CD4-positive, CD25-positive, alpha-beta regulatory T cell (primary cell): ENCODE data around the gene POU3F3. TPM values are rescaled to one million over a fixed set of nuclear protein-coding genes. Genes with fewer than 3 reads are reported as not detected.

Experiments
- ATAC-seq, 2 donors: fragments of 150-1000 bp; cut with Tn5 transposase; one replicate each; pipeline ENCODE4 v1.10.0; 2021; ENCODE audit warnings: low read depth in 2 of 2, moderate number of reproducible peaks in 2 of 2, moderate library complexity in 1 of 2
- DNase-seq, 3 donors: peaks; one replicate each; pipeline versions ENCODE4 v3.0.0 to v3.0.0-alpha.2; 2012 to 2022; ENCODE audit warnings: mixed read lengths in 1 of 3
- H3K27ac ChIP-seq: one replicate; pipeline ENCODE4 v1.7.0; 2013; ENCODE audit warnings: mild to moderate bottlenecking, low read length; ENCODE audit not compliant: insufficient read depth, poor library complexity, severe bottlenecking
- H3K27me3 ChIP-seq: one replicate; pipeline ENCODE4 v1.7.0; 2013; ENCODE audit warnings: low read length; ENCODE audit not compliant: control insufficient read depth, insufficient read depth
- H3K36me3 ChIP-seq: one replicate; pipeline ENCODE4 v1.7.0; 2013; ENCODE audit warnings: mild to moderate bottlenecking, low read length, moderate library complexity; ENCODE audit not compliant: control insufficient read depth, insufficient read depth
- H3K4me1 ChIP-seq: 2 replicates; pipeline ENCODE4 v1.7.0; 2013; ENCODE audit warnings: mild to moderate bottlenecking, low read length; ENCODE audit not compliant: insufficient read depth, control insufficient read depth, poor library complexity, severe bottlenecking
- H3K4me3 ChIP-seq: one replicate; pipeline ENCODE4 v1.7.0; 2013; ENCODE audit warnings: low read depth, mild to moderate bottlenecking, low read length, moderate library complexity
- H3K9me3 ChIP-seq, 2 experiments: 1 replicate in 1 of 2; 2 replicates in 1 of 2; pipeline ENCODE4 v1.7.0; 2013; ENCODE audit warnings: low read length in 2 of 2, mild to moderate bottlenecking in 1 of 2, moderate library complexity in 1 of 2; ENCODE audit not compliant: control insufficient read depth in 2 of 2
- H3K27ac Mint-ChIP-seq, 3 donors: one replicate each; pipeline ENCODE4 v1.8.0; 2020 to 2022; ENCODE audit warnings: mild to moderate bottlenecking in 3 of 3, mixed read lengths in 3 of 3, moderate library complexity in 2 of 3
- H3K27me3 Mint-ChIP-seq: one replicate; pipeline ENCODE4 v1.8.0; 2022; ENCODE audit warnings: mild to moderate bottlenecking, mixed read lengths
- H3K36me3 Mint-ChIP-seq: one replicate; pipeline ENCODE4 v1.8.0; 2020; ENCODE audit warnings: mixed read lengths
- H3K4me1 Mint-ChIP-seq, 4 donors: one replicate each; pipeline ENCODE4 v1.8.0; 2020 to 2022; ENCODE audit warnings: mixed read lengths in 4 of 4, mild to moderate bottlenecking in 1 of 4
- H3K4me3 Mint-ChIP-seq, 4 donors: one replicate each; pipeline ENCODE4 v1.8.0; 2020 to 2022; ENCODE audit warnings: mild to moderate bottlenecking in 4 of 4, mixed read lengths in 4 of 4, moderate library complexity in 3 of 4
- H3K9me3 Mint-ChIP-seq, 7 donors: one replicate each; pipeline ENCODE4 v1.8.0; 2020 to 2022; ENCODE audit warnings: mixed read lengths in 7 of 7, mild to moderate bottlenecking in 3 of 7, moderate library complexity in 2 of 7
- polyA plus RNA-seq, 4 donors: library from polyadenylated mRNA; unstranded; fragments of 300-500 nt; fragmentation: Illumina TruSeq; gene quantifications; one replicate each; pipeline ENCODE4 v1.2.3, GENCODE V29; 2021
- total RNA-seq: library from RNA; stranded (reverse); gene quantifications from one replicate; pipeline ENCODE4 v1.2.3, GENCODE V29; 2022

Gene POU3F3
- total and polyA plus RNA-seq, 5 donors from 2014 or later = not detected

DNA sequence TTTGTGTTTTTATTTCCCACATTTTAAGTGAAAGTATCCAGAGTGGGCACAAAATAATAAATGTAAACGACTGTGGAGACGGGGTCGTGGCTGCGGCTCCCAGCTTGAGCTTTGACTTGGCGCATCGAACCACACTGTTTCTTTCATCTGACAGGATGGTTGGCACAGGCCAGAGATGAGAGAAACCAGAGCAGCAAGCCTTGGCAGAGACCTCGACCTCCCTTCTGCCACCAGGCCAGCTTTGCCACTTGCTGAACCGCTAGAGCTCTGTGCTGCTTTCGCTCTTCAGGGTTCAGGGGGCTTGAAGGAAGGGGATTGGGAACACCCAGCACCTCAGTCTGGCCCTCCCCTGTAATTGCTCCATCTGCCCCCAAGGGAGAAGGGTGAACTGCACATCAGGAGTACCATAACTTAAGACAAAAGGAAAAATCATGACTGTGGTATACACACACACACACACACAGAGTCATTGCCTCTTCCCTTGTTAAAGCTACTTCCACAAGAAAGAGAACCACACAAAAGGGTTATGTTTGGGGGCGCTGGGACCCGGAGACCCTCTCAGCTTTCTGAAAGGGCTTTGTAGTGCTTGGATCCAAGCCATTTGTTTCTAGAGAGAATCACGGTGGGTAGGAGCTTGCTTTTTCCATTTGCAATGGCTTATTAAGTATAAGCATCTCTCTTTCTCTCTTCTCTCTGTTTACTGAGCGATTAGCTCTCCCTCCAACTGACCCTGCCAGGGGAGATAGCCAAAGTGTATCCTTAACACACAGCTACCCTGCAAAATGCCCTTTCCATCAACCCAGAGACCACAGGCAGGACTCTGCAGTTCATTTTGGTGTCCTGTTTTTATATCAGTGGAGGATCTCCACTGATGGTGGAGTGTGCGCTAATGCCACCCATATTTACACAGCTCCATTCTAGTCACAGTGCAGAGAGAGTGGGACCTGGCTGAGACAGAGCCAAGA is 23.0 kb downstream of the POU3F3 start:
- Histone ChIP-seq H3K27me3 (peaks cover 4% of the 10 kb centered on the region), H3K4me3 (no peak overlapping the region), H3K27ac (no peak overlapping the region), H3K4me1 (peaks cover 8% of the 10 kb centered on the region), H3K36me3 (no peaks in the 10 kb centered on the region), H3K9me3 (no peaks in the 10 kb centered on the region)
- ATAC-seq (no peak), DNase-seq (no peak)
- Mint-ChIP-seq H3K27ac (no peak overlapping the region), H3K4me3 (no peak overlapping the region), H3K9me3 (peaks cover 0 to 1% (median 0%) of the 10 kb centered on the region in 7 donors), H3K36me3 (no peaks in the 10 kb centered on the region), H3K4me1 (peaks cover 0 to 7% (median 5%) of the 10 kb centered on the region in 4 donors), H3K27me3 (peaks cover 40% of the 10 kb centered on the region)

DNA sequence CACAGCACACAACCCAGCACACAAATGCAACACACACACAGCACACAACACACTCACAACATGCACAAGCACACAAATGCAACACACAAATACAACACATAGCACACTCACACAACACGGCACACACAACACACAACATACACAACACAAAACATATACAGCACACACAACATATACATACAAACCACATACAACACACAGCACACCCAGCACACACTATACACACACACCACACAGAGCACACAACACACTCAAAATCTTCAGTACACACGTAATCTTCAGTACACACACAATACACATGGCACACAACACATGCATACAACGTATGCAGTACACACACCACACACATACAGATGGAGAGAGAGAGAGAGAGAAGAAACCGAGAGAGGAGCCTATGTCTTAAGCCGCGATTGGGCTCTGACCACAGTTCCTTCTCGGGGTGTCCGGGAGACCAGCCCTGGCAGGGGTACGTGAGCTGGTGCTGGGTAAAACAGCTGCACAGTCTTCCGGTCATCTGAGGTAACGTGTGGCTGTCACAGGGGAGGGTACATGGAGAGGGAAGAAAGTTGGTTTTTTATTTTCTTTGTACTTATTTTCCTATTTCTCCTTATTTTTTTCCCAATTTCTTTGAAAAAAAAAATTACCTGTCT is 25.1 kb downstream of the POU3F3 start:
- Histone ChIP-seq H3K4me1 (no peaks in the 10 kb centered on the region), H3K27me3 (peaks cover 13% of the 10 kb centered on the region), H3K36me3 (no peaks in the 10 kb centered on the region), H3K9me3 (no peaks in the 10 kb centered on the region), H3K4me3 (no peak overlapping the region), H3K27ac (no peak overlapping the region)
- peaks cover 0 to 7% (median 2%) of the 10 kb centered on the region in 4 donors for H3K4me1 Mint-ChIP-seq
- peaks cover 30% of the 10 kb centered on the region for H3K27me3 Mint-ChIP-seq
- no peak overlapping the region for H3K27ac Mint-ChIP-seq
- no peak overlapping the region for H3K4me3 Mint-ChIP-seq
- peaks cover 0 to 4% (median 0%) of the 10 kb centered on the region in 7 donors for H3K9me3 Mint-ChIP-seq
- DNase-seq (no peak), ATAC-seq (no peak)
- no peaks in the 10 kb centered on the region for H3K36me3 Mint-ChIP-seq

DNA sequence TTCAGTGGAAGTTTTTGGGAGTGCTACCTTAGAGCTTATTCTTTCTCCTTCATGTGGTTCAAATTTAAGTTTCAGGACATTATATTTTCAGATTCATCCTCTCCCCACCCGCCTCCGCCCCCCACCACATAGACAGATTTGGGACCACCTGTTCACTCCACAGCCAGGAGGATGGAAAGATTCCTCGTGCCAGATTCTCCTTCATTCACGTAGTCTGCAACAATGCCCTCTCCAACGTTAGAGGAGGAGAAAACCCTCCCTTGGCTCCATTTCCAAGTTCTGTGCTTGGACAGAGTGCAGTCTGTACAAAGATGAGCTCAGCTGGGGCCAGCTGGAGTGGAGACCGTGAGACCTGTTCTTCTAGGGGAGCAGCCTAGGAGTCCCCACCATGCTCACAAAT is 26.2 kb downstream of the POU3F3 start:
- Mint-ChIP-seq H3K27me3 (peaks cover 19% of the 10 kb centered on the region), H3K4me1 (peaks cover 0 to 2% (median under 1%) of the 10 kb centered on the region in 4 donors), H3K9me3 (peaks cover 0 to 4% (median 0%) of the 10 kb centered on the region in 7 donors), H3K27ac (no peak overlapping the region), H3K4me3 (no peak overlapping the region), H3K36me3 (no peaks in the 10 kb centered on the region)
- H3K9me3 ChIP-seq = no peaks in the 10 kb centered on the region
- no peak overlapping the region for H3K27ac ChIP-seq
- ATAC-seq = no peak
- DNase-seq = no peak
- peaks cover 11% of the 10 kb centered on the region for H3K27me3 ChIP-seq
- no peaks in the 10 kb centered on the region for H3K36me3 ChIP-seq
- H3K4me1 ChIP-seq = no peaks in the 10 kb centered on the region
- no peak overlapping the region for H3K4me3 ChIP-seq

DNA sequence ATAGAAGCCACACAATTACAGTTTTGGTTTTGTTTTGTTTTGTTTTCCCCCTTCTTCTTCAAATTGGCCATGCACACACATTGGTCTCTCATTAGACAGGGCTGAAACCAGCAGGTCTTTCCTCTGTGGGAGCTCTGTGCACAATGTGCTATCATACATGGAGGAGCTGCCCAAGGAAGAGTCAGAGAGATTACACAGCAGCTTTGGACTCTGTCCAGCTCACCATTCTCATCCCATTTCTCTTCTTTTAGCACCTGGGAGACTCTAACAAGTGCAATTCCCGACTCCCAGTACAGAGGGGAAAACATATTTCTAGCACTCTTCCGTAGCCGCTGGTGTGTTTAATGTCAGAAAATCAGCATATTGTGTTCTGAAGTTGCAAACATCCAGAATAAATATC is 29.4 kb downstream of the POU3F3 start:
- ATAC-seq = no peak
- no peaks in the 10 kb centered on the region for H3K36me3 ChIP-seq
- no peaks in the 10 kb centered on the region for H3K9me3 ChIP-seq
- H3K4me1 ChIP-seq = no peaks in the 10 kb centered on the region
- H3K27ac ChIP-seq = no peak overlapping the region
- H3K4me3 ChIP-seq = no peak overlapping the region
- no peaks in the 10 kb centered on the region for H3K36me3 Mint-ChIP-seq
- H3K9me3 Mint-ChIP-seq = peaks cover 0 to 4% (median 0%) of the 10 kb centered on the region in 7 donors
- peaks cover 4% of the 10 kb centered on the region for H3K27me3 Mint-ChIP-seq
- DNase-seq = no peak
- H3K4me1 Mint-ChIP-seq = peaks cover 0 to 4% (median 0%) of the 10 kb centered on the region in 4 donors
- no peak overlapping the region for H3K4me3 Mint-ChIP-seq
- H3K27me3 ChIP-seq = peaks cover 9% of the 10 kb centered on the region
- H3K27ac Mint-ChIP-seq = no peak overlapping the region

DNA sequence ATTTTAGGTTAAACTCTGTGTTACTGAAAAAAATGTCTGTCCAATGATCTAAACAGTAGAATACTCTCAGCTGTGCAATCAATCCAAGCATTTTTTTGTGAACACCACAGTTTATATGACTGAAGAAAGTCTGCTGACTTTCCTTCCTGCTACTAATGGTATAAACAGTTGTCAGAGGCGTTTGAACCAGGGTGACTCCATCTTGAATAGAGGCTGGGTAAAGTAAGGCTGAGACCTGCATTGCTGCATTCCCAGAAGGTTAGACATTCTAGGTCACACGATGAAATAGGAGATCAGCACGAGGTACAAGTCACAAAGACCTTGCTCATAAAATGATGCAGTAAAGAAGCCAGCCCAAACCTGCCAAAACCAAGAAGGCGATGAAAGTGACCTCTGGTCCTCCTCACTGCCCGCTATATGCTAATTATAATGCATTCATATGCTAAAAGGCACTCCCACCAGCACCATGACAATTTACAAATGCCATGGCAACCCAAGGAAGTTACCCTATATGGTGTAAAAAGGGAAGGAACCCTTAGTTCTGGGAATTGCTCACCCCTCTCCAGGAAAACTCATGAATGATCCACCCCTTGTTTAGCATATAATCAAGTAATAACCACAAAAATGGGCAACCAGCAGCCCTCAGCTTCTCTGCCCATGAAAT is 31.3 kb downstream of the POU3F3 start:
- Histone ChIP-seq H3K27ac (no peak overlapping the region), H3K27me3 (peaks cover 9% of the 10 kb centered on the region), H3K9me3 (no peaks in the 10 kb centered on the region), H3K4me3 (no peak overlapping the region), H3K36me3 (no peaks in the 10 kb centered on the region), H3K4me1 (no peaks in the 10 kb centered on the region)
- peaks cover 0 to 10% (median 0%) of the 10 kb centered on the region in 4 donors for H3K4me1 Mint-ChIP-seq
- ATAC-seq (no peak), DNase-seq (no peak)
- peaks cover 4% of the 10 kb centered on the region for H3K27me3 Mint-ChIP-seq
- H3K27ac Mint-ChIP-seq = no peak overlapping the region
- peaks cover 0 to 4% (median 0%) of the 10 kb centered on the region in 7 donors for H3K9me3 Mint-ChIP-seq
- H3K36me3 Mint-ChIP-seq = no peaks in the 10 kb centered on the region
- H3K4me3 Mint-ChIP-seq = no peak overlapping the region

DNA sequence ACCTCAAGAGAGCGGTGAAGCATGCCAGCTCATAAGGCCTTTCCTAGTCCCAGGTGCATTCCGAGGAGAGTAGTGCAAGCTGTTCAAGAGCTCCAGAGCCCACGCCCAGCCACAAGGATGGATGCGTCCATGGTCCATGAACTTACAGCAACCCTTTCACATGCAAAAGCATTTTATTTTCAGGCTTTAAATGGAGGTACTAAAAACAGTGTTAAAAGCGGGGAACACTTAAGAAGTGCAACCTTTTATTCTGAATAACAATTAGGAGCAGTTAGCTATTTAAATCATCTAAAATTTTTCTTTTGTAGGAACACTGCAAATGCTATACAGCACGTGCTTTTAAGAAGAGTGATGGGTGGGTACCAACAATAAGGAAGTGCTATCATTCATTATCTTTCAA is 33.8 kb downstream of the POU3F3 start:
- Mint-ChIP-seq H3K4me3 (no peak overlapping the region), H3K27ac (no peak overlapping the region)
- no peak for ATAC-seq

DNA sequence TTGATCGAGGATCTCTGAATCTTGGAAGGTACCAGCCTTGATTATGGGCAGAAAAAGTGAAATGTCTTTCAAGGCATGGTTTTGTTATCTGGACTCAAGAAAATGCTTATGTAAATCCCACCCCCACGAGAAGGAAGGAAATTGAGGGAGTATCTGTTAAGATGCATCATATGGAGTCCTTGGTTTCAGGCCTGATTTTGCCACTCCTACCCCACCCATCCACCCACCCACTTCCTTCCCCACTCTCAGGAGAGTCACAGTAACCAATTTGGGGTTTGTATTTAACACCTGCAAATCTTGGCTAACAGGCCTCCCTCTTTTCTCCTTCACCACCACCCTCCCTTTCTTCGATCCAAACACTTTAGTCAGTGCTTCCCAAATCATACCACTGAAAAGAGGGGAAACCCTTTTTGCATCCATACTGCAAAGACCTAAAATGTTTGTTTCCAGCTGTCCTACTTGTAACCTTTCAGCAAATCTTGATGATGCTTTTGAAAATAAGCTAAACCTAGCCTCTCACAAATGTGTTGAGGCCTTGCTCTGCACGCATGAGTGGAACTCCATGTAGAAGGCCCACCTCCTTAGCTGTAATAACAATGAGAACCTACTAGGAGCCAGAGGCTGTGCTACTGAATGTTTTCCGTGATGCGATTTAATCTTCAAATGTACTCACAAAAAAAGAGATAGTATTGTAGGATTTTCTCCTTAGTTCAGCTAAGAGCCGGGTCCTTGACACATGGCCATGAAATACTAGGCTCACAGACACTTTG is 34.8 kb downstream of the POU3F3 start:
- Mint-ChIP-seq H3K27ac (no peak overlapping the region), H3K27me3 (no peaks in the 10 kb centered on the region)

More for the DNA sequence above, 33.8 kb downstream of the POU3F3 start:
- H3K4me3 ChIP-seq = no peak overlapping the region
- peaks cover 9% of the 10 kb centered on the region for H3K27me3 ChIP-seq
- Mint-ChIP-seq H3K36me3 (no peaks in the 10 kb centered on the region), H3K27me3 (peaks cover 4% of the 10 kb centered on the region), H3K9me3 (peaks cover 0 to 4% (median 0%) of the 10 kb centered on the region in 7 donors), H3K4me1 (peaks cover 0 to 10% (median 0%) of the 10 kb centered on the region in 4 donors)
- H3K36me3 ChIP-seq = no peaks in the 10 kb centered on the region
- H3K9me3 ChIP-seq = no peaks in the 10 kb centered on the region
- no peaks in the 10 kb centered on the region for H3K4me1 ChIP-seq
- no peak for DNase-seq
- H3K27ac ChIP-seq = no peak overlapping the region

More for the DNA sequence above, 34.8 kb downstream of the POU3F3 start:
- no peak overlapping the region for H3K27ac ChIP-seq
- H3K4me1 ChIP-seq = no peaks in the 10 kb centered on the region
- Mint-ChIP-seq H3K36me3 (no peaks in the 10 kb centered on the region), H3K9me3 (peaks cover 0 to 3% (median 0%) of the 10 kb centered on the region in 7 donors), H3K4me3 (no peak overlapping the region), H3K4me1 (peaks cover 0 to 10% (median 0%) of the 10 kb centered on the region in 4 donors)
- H3K27me3 ChIP-seq = peaks cover 2% of the 10 kb centered on the region
- DNase-seq = no peak
- H3K9me3 ChIP-seq = no peaks in the 10 kb centered on the region
- no peak for ATAC-seq
- H3K36me3 ChIP-seq = no peaks in the 10 kb centered on the region
- no peak overlapping the region for H3K4me3 ChIP-seq
